ENCODE measurements around the gene HIRIP3.
"Not testable (repeated sequence)": the region's sequence is repeated elsewhere in the genome, so short reads cannot be mapped to it uniquely, and the experiment has no call there.

The HIRIP3 gene

GRCh38 chr16:30025156-30025555 lies 29.7 kb upstream of the HIRIP3 start:
- no peak for TF ChIP-seq ZFX (IDR thresholded peaks at IDR 0.05; ENCODE audit: borderline replicate concordance)
- no peak for TF ChIP-seq CTCF (IDR thresholded peaks at IDR 0.05)
- H3K27ac ChIP-seq = no peak overlapping the region

GRCh38 chr16:30024451-30024850 lies 29.0 kb upstream of the HIRIP3 start:
- no peak overlapping the region for H3K27ac ChIP-seq
- no peak for TF ChIP-seq CTCF (IDR thresholded peaks at IDR 0.05)
- no peak for TF ChIP-seq ZFX (IDR thresholded peaks at IDR 0.05; ENCODE audit: borderline replicate concordance)

- TF ChIP-seq ZFX (IDR thresholded peaks at IDR 0.05; ENCODE audit: borderline replicate concordance) = no peak
- no peak for TF ChIP-seq CTCF (IDR thresholded peaks at IDR 0.05)
- H3K27ac ChIP-seq = no peak overlapping the region
These were observed 28.2 kb upstream of the HIRIP3 start for GRCh38 chr16:30023586-30023985.

GRCh38 chr16:30022887-30023286 lies 27.5 kb upstream of the HIRIP3 start, which contains the start of gene C16orf92:
Gene C16orf92 (plus strand): TSS chr16:30023198. CDS start chr16:30023341, 143 bp downstream.
- H3K27ac ChIP-seq = no peak within 1 kb of the TSS; the same call in 1 of the 2 replicates
- TF ChIP-seq CTCF (IDR thresholded peaks at IDR 0.05) (no peak), ZFX (IDR thresholded peaks at IDR 0.05; ENCODE audit: borderline replicate concordance) (no peak)

- no peak for TF ChIP-seq ZFX (IDR thresholded peaks at IDR 0.05; ENCODE audit: borderline replicate concordance)
- no peak for TF ChIP-seq CTCF (IDR thresholded peaks at IDR 0.05)
- no peak overlapping the region for H3K27ac ChIP-seq
These were observed 23.3 kb upstream of the HIRIP3 start for GRCh38 chr16:30018731-30019158.

GRCh38 chr16:30017937-30018336 lies 22.5 kb upstream of the HIRIP3 start:
- not testable (repeated sequence) for H3K27ac ChIP-seq

- no peak for TF ChIP-seq CTCF (IDR thresholded peaks at IDR 0.05)
- TF ChIP-seq ZFX (IDR thresholded peaks at IDR 0.05; ENCODE audit: borderline replicate concordance) = no peak
- H3K27ac ChIP-seq = no peak overlapping the region
These were observed 21.9 kb upstream of the HIRIP3 start for GRCh38 chr16:30017277-30017656.

GRCh38 chr16:30016555-30017276 lies 21.3 kb upstream of the HIRIP3 start:
- TF ChIP-seq ZFX (IDR thresholded peaks at IDR 0.05; ENCODE audit: borderline replicate concordance) (no peak), CTCF (IDR thresholded peaks at IDR 0.05) (no peak)
- no peak overlapping the region for H3K27ac ChIP-seq

- not testable (repeated sequence) for H3K27ac ChIP-seq
These were observed 20.0 kb upstream of the HIRIP3 start for GRCh38 chr16:30015450-30015849.

- not testable (repeated sequence) for H3K27ac ChIP-seq
These were observed 17.2 kb upstream of the HIRIP3 start for GRCh38 chr16:30012598-30012997.

Data from 22Rv1 (cell line).